AG09309 (cell line): ENCODE data around the gene PLD3.

Experiments
- DNase-seq: peaks from one replicate; pipeline ENCODE4 v3.0.0-alpha.2; 2010; ENCODE audit warnings: low read depth
- H3K4me3 ChIP-seq: 2 replicates; pipeline ENCODE4 v1.5.1; 2011; ENCODE audit warnings: mild to moderate bottlenecking, low read depth, low read length, moderate library complexity; ENCODE audit not compliant: control insufficient read depth
- CTCF ChIP-seq: IDR thresholded peaks from 2 replicates; pipeline ENCODE4 v1.5.1; 2011; ENCODE audit warnings: mild to moderate bottlenecking, low read depth, low read length, inconsistent platforms; ENCODE audit not compliant: insufficient read depth, control insufficient read depth; ENCODE audit errors: missing control alignments

The PLD3 gene

GRCh38 chr19:40388481-40388880 lies 40.0 kb downstream of the PLD3 start:
- DNase-seq = no peak
- no peak overlapping the region for H3K4me3 ChIP-seq
- TF ChIP-seq CTCF = no peak

GRCh38 chr19:40389404-40390083 lies 41.0 kb downstream of the PLD3 start:
- H3K4me3 ChIP-seq = no peak overlapping the region
- TF ChIP-seq CTCF = no peak
- DNase-seq = no peak

- DNase-seq = no peak
- H3K4me3 ChIP-seq = no peak within 1 kb of the TSS
- TF ChIP-seq CTCF = no peak
Observed at GRCh38 chr19:40390084-40390742, 41.7 kb downstream of the PLD3 start, which contains the start of gene HIPK4. Gene HIPK4, minus strand, starts transcription at chr19:40390181. Its CDS starts 279 bp downstream, at chr19:40389902.

GRCh38 chr19:40392123-40392522 lies 43.6 kb downstream of the PLD3 start:
- no peak for DNase-seq
- TF ChIP-seq CTCF = no peak
- H3K4me3 ChIP-seq = no peak overlapping the region

GRCh38 chr19:40392894-40393517 lies 44.5 kb downstream of the PLD3 start:
- peak; percentile 47 for TF ChIP-seq CTCF
- H3K4me3 ChIP-seq = no peak overlapping the region
- no peak for DNase-seq

- H3K4me3 ChIP-seq = no peak overlapping the region
- no peak for TF ChIP-seq CTCF
- DNase-seq = no peak
Observed at GRCh38 chr19:40393894-40394815, 45.7 kb downstream of the PLD3 start.
